HL-60 (cell line): ENCODE measurements around the gene POLR2L.
A peak's percentile ranks its signal among the peaks of the same experiment; 100 is the strongest.

Source experiments
- DNase-seq, 2 experiments: peaks; one replicate each; pipeline ENCODE4 v3.0.0-alpha.2; 2010 to 2020; ENCODE audit warnings: low read depth in 1 of 2, low spot score in 1 of 2
- H3K27ac ChIP-seq: fragments of 250-450 bp; sonication (Bioruptor Pico); replicated peaks from 2 replicates; pipeline ENCODE4 v1.5.1; 2020; ENCODE audit warnings: mild to moderate bottlenecking, moderate library complexity
- H3K27me3 ChIP-seq: fragments of 250-450 bp; sonication (Bioruptor Pico); 2 replicates; pipeline ENCODE4 v1.5.1; 2021; ENCODE audit warnings: mild to moderate bottlenecking, moderate library complexity; ENCODE audit not compliant: insufficient read depth, poor library complexity, severe bottlenecking
- H3K4me3 ChIP-seq: replicated peaks from 2 replicates; pipeline ENCODE4 v1.5.1; 2011; ENCODE audit warnings: mild to moderate bottlenecking, control low read depth, low read length; ENCODE audit not compliant: insufficient read depth
- CTCF ChIP-seq: IDR thresholded peaks from one replicate; pipeline ENCODE4 v1.5.1; 2011; ENCODE audit warnings: low read length, control low read depth, inconsistent platforms; ENCODE audit not compliant: insufficient read depth
- GABPA ChIP-seq: IDR thresholded peaks from 2 replicates; pipeline ENCODE4 v1.6.1; 2012; ENCODE audit warnings: low read depth
- POLR2AphosphoS5 ChIP-seq: IDR thresholded peaks from 2 replicates; pipeline ENCODE4 v1.6.1; 2012; ENCODE audit warnings: low read depth
- REST ChIP-seq: IDR thresholded peaks from 2 replicates; pipeline ENCODE4 v1.6.1; 2012; ENCODE audit warnings: low read depth; ENCODE audit not compliant: insufficient replicate concordance
- SPI1 ChIP-seq: IDR thresholded peaks from 2 replicates; pipeline ENCODE4 v1.6.1; 2012; ENCODE audit warnings: low read depth, mild to moderate bottlenecking, borderline replicate concordance

The POLR2L gene

GRCh38 chr11:841981-842369 lies 354 bp downstream of the POLR2L start:
- no peak for DNase-seq
- peak overlapping the region; percentile 64 for H3K27ac ChIP-seq

DNA sequence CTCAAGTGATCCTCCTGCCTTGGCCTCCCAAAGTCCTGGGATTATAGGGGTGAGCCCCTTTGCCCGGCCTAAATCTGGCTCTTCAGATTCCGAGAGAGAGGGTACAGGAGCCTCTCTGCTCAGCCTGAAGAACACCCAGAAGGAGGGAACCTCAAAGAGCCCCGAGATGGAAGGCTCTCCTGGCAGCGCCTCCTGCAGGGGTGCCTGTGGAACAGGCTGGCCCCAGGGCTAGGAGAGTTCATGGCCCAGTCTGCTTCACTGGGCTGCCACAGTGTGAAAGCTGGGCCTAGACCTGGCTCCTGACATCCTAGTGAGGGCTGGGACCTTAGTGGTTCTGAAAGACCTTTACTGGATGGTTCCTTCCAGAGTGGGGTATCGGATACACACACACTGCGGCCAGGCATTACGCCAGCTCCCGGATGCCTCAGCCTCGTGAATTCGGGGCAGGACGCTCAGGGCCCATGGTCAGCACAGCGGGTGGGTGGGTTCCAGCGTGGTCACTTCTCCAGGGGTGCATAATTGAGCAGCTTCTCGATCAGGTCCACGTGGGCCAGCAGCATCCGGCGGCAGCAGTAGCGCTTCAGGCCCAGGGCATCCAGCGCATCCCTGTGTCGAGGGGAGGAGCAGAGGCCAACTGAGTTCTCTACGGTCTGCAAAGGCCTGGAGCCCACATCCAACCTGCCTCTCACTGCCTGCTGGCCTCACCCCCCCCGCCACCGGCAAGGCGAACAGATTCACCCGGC lies 2.3 kb downstream of the POLR2L start:
- Histone ChIP-seq H3K27me3 (no peaks in the 10 kb centered on the region), H3K27ac (no peak overlapping the region), H3K4me3 (no peak overlapping the region)
- DNase-seq: no peak
- no peak for TF ChIP-seq POLR2AphosphoS5
- peak; percentile 36 for TF ChIP-seq CTCF

More at GRCh38 chr11:841981-842369, 354 bp downstream of the POLR2L start:
- TF ChIP-seq REST (no peak), GABPA (no peak), POLR2AphosphoS5 (no peak), CTCF (no peak), SPI1 (no peak)
- H3K27me3 ChIP-seq: no peaks in the 10 kb centered on the region
- peak overlapping the region; percentile 99 for H3K4me3 ChIP-seq

DNA sequence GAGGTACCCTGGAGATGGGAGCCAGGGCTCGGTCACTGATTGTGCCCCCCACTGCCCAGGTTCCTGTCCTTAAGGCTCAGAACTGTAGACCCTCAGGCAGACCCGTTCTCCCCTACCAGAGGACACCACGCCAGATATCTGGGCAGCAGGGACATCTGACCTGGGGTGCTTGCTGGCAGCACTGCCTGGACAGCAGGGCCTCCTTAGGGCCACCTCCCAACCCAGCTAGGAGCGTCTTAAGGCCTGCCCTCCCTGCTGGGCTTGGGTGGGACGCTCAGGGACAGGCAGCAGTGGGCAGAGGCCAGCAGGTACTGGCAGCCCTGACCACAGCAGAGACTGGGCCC lies 3.1 kb downstream of the POLR2L start:
- H3K4me3 ChIP-seq: no peak overlapping the region

More for the DNA sequence above, 3.1 kb downstream of the POLR2L start:
- no peak for TF ChIP-seq CTCF
- no peak for TF ChIP-seq GABPA
- no peak for TF ChIP-seq POLR2AphosphoS5
- no peak for TF ChIP-seq REST
- no peak for TF ChIP-seq SPI1
- H3K27me3 ChIP-seq: no peaks in the 10 kb centered on the region
- H3K27ac ChIP-seq: no peak overlapping the region
- DNase-seq: no peak
